Measurements from ENCODE around the gene RAC2. TPM values are rescaled to one million over a fixed set of nuclear protein-coding genes. Genes with fewer than 3 reads are reported as not detected.

Gene RAC2
- total and polyA plus RNA-seq, 9 of the 15 experiments (the other 6 are each of a cell fraction or from before 2014, with no cell fraction given) = 22.7 to 103 (median 43.3) TPM

DNA sequence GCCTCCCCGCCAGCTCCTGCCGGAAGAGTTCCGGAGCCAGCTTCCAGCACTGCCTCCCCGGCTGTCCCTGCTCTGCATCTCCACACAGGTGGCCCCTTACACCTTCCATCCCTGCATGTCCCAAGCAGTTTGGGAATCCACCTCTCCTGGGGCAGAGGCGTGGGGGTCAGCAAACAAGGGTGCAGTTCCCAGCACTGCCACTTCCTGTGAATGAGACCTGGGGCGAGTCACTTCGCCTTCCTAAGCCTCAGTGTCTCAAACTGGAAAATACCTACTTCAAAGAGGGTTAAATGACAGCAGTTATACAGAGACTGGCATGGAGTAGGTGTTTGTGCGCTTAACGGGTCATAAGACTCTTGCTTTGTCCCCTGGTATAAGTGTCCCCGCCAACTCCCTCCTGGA is 43.5 kb upstream of the RAC2 start (continued):
- TF ChIP-seq ZEB2 (IDR thresholded peaks at IDR 0.05) = no peak
- TF ChIP-seq ZNF174 (CRISPR knock-in tag; IDR thresholded peaks at IDR 0.05) = no peak
- TF ChIP-seq, protein P1, sequence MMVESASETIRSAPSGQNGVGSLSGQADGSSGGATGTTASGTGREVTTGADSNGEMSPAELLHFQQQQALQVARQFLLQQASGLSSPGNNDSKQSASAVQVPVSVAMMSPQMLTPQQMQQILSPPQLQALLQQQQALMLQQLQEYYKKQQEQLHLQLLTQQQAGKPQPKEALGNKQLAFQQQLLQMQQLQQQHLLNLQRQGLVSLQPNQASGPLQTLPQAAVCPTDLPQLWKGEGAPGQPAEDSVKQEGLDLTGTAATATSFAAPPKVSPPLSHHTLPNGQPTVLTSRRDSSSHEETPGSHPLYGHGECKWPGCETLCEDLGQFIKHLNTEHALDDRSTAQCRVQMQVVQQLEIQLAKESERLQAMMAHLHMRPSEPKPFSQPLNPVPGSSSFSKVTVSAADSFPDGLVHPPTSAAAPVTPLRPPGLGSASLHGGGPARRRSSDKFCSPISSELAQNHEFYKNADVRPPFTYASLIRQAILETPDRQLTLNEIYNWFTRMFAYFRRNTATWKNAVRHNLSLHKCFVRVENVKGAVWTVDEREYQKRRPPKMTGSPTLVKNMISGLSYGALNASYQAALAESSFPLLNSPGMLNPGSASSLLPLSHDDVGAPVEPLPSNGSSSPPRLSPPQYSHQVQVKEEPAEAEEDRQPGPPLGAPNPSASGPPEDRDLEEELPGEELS (CRISPR knock-in tag; IDR thresholded peaks at IDR 0.05; ENCODE audit: borderline replicate concordance) = no peak
- TF ChIP-seq, protein P2, sequence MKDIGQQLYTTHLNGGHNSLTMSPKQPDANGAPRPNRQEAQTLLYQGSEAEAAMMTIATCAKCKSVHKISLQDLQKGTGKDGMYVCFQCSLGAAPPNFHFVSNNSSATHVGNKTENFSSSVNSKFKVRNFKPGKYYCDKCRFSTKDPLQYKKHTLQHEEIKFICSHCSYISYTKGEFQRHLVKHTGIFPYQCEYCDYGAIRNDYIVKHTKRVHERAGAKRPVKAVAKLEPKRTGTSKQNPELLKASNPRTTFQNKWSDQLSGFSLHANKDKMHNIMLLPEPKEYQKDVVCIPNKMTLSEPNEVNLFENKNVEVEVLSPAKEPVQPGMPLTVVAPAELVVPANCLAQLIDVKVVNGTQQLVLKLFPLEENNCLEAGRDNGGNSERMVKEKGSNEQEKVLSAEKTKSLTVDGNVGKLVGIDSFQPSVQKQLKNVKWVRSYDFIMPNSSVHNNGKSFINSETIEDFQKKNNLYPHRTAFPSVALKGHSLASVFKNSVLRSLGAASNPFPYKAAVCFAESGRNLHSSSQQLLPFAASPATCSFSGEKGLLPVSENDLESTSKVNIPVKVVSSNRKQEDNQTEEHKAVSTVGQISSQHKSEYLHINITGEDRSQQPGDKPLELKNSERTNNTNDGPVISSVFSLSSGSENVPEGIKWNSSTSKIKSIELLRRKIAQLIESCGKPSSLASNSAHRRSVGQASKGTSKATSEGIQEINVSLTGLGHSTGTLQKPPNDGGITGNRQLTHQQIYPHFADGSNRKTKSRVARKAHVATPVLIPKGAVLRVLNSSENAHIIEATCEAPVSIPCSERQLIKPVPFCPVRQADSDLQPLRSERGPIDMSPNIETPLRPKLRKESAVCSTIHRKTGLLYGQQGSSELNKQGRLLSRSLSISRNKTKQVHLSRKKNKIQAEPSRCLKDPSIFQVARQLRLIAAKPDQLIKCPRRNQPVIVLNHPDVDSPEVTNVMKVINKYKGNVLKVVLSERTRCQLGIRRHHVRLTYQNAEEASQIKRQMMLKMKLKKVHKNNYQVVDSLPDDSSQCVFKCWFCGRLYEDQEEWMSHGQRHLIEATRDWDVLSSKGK (CRISPR knock-in tag; IDR thresholded peaks at IDR 0.05) = no peak

DNA sequence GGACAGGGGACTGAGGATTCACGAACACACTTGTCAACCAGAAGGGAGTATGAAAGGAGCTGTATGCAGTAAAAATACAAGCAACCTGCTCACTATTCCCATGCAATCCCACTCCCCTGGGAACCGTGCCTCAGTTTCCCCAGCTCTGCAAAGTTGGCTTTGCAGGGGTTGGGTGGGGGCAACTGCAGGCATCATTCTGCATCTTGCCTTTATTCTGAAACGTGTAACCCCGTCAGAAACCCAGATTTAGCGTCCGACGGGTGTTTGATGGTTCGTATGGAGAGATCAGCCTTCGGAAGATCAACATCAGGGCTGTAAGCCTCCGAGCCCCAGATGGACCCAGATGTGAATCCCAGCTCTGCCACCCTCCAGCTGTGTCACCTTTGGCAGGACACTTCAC is 41.9 kb upstream of the RAC2 start:
- H3K9me1 ChIP-seq (ENCODE audit: control insufficient read depth, insufficient read depth, low read length) = no peaks in the 10 kb centered on the region
- H3K27me3 ChIP-seq (ENCODE audit: control insufficient read depth in 2 of 2, insufficient read depth in 2 of 2, low read length in 2 of 2) = peaks cover 0 to 24% of the 10 kb centered on the region in 2 experiments; a peak in 4 of 5 replicates
- no peak overlapping the region for H3K4me2 ChIP-seq (ENCODE audit: insufficient read depth, low read length)
- no peak for DNase-seq (ENCODE audit: extremely low read depth in 1 of 4, low spot score in 3 of 4)
- FAIRE-seq = no peak
- CTCF ChIA-PET (ENCODE audit: low intra/inter-chr PET ratio) = no interaction called here
- ATAC-seq = no peak
- no peaks in the 10 kb centered on the region for H3K36me3 ChIP-seq (ENCODE audit: control insufficient read depth, insufficient read depth, low read length)
- no peak overlapping the region for H3K4me3 ChIP-seq
- no peaks in the 10 kb centered on the region for H3K9me3 ChIP-seq (replicated peaks; ENCODE audit: control insufficient read depth, insufficient read depth, low read depth, low read length)
- peaks cover 2 to 10% of the 10 kb centered on the region in 2 experiments; a peak in 2 of 5 replicates for H3K4me1 ChIP-seq (replicated peaks in 1 of 2; ENCODE audit: control insufficient read depth in 2 of 2, insufficient read depth in 2 of 2, low read length in 2 of 2)
- POLR2A ChIA-PET = no interaction called here
- 3% methylated on average over 10 of the region's 10 CpGs for WGBS (ENCODE audit: insufficient coverage, low coverage, missing lambda C conversion rate)
- no peak overlapping the region for H3K27ac ChIP-seq (ENCODE audit: extremely low read depth, low read depth, low read length)
- TF ChIP-seq FOXP1 (CRISPR knock-in tag; IDR thresholded peaks at IDR 0.05) (no peak), SETDB1 (IDR thresholded peaks at IDR 0.05; ENCODE audit: low read length) (no peak)
- no peaks in the 10 kb centered on the region for H3K79me2 ChIP-seq (ENCODE audit: control insufficient read depth, insufficient read depth, low read length)
- no TSS peak for BruUV-seq (replicated peaks)
- in situ Hi-C loops (cut with MboI) = no loop called here
- no peak overlapping the region for H2AFZ ChIP-seq (ENCODE audit: low read depth, low read length)
- intact Hi-C loops (cut with micrococcal nuclease) = no loop called here
- H3K9ac ChIP-seq (ENCODE audit: insufficient read depth in 1 of 2, low read depth in 2 of 2, low read length in 2 of 2) = no peak overlapping the region
- no peaks in the 10 kb centered on the region for H4K20me1 ChIP-seq (replicated peaks; ENCODE audit: control insufficient read depth, insufficient read depth, low read length)

Data from K562 (cell line).